ENCODE results near the gene TBX15. TPM values are rescaled to one million over a fixed set of nuclear protein-coding genes. Genes with fewer than 3 reads are reported as not detected.

Gene TBX15
- total RNA-seq, 1 donor from 2014 or later: 0.15 TPM

- no peak overlapping the region for H3K27ac ChIP-seq
- H3K27me3 ChIP-seq (ENCODE audit: low read depth): no peaks in the 10 kb centered on the region
- H3K4me3 ChIP-seq: no peak overlapping the region
- ATAC-seq: no peak
- no peak for DNase-seq
- H3K36me3 ChIP-seq: no peaks in the 10 kb centered on the region
- H3K9me3 ChIP-seq: no peaks in the 10 kb centered on the region
- H3K4me1 ChIP-seq: no peaks in the 10 kb centered on the region
- no peak for TF ChIP-seq CTCF (IDR thresholded peaks at IDR 0.05)
- intact Hi-C loops (cut with DNase I): no loop called here
These were observed 146.6 kb downstream of the TBX15 start for GRCh38 chr1:118841521-118841920.

Other genes with a start within 250 kb of the TBX15 start
- 8.9 TPM for gene WARS2, start 152.3 kb upstream of the TBX15 start, total RNA-seq

Measured in lower lobe of right lung (tissue), 2 donors.